Retinal pigment epithelial cell (primary cell): ENCODE measurements around the gene TBXAS1.

ENCODE experiments used
- DNase-seq: peaks from one replicate; pipeline ENCODE4 v3.0.0-alpha.2; 2010; ENCODE audit warnings: low read depth
- H3K4me3 ChIP-seq: 2 replicates; pipeline ENCODE4 v1.5.1; 2011; ENCODE audit warnings: mild to moderate bottlenecking, low read length, control low read depth, moderate library complexity
- TF ChIP-seq, protein P1 (sequence below): conservative IDR thresholded peaks from 2 replicates; pipeline ENCODE4 v1.5.1; 2011; ENCODE audit warnings: low read depth, low read length, control low read depth, inconsistent platforms

TBXAS1 gene

DNA sequence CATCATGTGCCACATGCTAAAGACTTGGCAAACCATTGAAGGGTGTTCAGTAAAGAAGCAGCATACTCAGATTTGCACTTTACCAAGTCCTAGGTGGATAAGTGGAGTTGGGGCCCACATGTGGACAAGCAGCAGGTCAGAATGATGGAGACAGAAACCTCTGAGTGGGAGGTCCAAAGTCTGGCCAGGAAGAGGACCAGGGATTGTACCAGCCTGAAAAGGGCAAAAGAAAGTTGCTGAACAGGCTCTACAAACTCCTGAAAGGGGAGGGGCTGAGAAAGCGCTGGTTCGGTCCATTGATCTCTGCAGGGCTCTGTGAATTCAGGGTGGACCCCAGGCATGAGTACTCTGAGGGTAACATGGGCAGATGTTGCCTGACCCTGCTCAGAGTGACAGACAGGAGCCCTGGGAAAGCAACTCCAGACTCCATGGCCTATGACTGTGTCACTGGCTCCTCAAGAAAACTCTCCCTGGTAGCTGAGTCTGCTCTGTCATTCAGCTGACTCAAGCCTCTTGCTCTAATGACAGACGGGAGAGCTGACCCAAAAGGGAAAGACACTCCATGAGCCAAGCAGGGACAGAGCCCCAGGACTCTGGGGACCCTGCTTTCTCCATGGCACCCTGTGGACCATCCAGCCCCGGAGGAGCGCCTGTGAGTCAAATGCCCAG lies 68.5 kb downstream of the TBXAS1 start:
- DNase-seq, result no peak
- TF ChIP-seq, protein P1, sequence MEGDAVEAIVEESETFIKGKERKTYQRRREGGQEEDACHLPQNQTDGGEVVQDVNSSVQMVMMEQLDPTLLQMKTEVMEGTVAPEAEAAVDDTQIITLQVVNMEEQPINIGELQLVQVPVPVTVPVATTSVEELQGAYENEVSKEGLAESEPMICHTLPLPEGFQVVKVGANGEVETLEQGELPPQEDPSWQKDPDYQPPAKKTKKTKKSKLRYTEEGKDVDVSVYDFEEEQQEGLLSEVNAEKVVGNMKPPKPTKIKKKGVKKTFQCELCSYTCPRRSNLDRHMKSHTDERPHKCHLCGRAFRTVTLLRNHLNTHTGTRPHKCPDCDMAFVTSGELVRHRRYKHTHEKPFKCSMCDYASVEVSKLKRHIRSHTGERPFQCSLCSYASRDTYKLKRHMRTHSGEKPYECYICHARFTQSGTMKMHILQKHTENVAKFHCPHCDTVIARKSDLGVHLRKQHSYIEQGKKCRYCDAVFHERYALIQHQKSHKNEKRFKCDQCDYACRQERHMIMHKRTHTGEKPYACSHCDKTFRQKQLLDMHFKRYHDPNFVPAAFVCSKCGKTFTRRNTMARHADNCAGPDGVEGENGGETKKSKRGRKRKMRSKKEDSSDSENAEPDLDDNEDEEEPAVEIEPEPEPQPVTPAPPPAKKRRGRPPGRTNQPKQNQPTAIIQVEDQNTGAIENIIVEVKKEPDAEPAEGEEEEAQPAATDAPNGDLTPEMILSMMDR, result no peak
- H3K4me3 ChIP-seq, result no peak overlapping the region

DNA sequence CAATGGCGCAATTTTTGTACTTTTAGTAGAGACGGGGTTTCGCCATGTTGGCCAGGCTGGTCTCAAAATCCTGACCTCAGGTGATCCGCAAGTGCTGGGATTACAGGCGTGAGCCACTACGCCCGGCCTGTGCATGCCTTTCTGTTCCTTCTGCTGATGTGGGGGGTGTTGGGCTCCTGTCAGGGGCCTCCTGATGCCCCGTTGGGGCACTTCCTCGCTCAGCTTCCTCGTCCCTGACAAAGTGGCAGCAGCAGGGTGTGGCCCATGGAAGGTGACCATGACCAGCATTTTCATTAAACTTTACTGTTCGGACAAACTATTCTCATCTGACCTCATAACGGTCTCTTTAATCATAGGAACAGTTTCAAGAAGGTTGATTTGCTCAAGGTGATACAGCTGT lies 69.4 kb downstream of the TBXAS1 start:
- DNase-seq, result no peak
- TF ChIP-seq, protein P1, result no peak
- H3K4me3 ChIP-seq, result no peak overlapping the region

DNA sequence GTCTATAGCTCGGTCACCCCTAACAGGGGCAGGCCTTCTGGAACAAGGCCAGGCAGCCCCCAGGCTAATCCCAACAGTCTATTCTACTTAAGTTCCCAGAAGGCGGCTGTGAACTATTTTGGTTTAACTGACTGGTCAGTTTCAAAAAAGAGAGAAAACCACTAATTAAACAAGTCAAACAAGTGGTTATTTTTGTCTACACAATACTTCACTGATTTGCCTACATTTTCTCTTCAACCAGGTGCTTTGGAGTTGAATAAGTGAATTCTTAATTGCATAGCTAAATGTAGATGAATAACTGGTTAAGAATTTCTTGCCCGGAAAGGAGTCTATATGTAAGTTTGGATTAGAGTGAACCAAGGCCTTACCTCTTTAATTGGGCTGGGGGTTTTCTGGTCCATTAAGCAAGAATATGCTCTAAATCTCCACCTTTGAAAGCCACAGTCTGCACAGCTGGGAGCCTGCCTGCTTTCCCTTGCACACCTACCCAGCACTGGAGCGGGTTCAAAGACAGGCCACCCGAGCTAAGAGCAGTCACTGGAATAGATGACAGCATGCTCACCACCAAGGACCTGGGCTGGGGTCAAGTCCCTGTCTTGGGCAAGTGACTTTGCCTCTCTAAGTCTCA lies 70.4 kb downstream of the TBXAS1 start:
- TF ChIP-seq, protein P1, result no peak
- peak; percentile 49 for DNase-seq
- H3K4me3 ChIP-seq, result no peak overlapping the region

DNA sequence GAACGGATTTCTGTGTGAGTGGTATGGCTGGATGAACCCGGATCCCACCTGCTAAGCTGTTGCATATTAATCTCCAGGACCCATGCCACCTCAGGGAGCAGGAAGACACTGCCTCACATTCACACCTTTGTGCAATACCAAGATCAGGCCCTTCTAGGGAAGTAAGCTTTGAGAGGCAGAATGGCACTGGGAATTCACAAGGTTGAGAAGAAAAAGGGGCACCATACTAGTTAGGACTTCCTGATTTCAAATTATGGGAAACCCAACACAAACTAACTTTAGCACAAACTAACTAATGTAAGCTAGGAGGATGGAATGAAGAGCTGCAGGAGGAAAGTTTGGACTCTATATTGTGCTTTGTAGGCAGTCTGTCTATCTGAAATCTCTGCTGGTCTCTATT lies 71.3 kb downstream of the TBXAS1 start:
- TF ChIP-seq, protein P1, result no peak
- H3K4me3 ChIP-seq, result no peak overlapping the region

DNA sequence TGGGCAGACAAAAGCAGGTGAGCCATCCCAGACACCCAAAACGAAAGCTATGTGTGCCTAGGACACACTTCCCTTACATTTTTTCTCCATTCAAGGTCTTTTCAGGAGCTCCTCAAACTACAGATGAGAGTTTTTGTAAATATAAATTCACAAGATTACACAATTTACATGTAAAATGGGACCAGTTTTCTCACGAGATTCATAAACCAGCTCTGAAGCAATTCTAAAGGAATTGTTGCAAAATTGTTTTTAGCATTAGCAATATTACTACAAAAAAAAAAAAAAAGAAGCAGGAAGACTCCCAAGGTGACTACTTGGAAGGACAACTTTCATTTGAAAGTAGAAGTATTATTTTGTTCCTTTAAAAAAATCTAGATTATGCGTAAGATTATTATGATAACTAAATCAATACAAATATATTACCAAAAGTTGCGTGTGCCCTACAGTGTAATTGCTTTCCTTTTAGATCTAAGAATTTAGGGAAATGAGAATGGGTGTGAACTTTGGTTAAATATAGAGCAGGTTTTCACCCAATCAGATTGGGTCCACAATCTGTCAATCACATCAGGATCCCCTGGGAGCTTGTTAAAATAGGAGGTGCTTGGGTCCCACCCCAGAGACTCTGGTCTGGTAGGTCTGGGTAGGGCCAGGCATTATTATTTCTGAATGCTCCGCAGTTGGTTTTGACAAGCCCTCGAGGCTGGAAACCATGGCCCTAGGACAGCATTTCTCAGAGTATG lies 72.2 kb downstream of the TBXAS1 start:
- DNase-seq, result no peak
- H3K4me3 ChIP-seq, result no peak overlapping the region
- TF ChIP-seq, protein P1, result no peak

More for the DNA sequence above, 71.3 kb downstream of the TBXAS1 start:
- no peak for DNase-seq

DNA sequence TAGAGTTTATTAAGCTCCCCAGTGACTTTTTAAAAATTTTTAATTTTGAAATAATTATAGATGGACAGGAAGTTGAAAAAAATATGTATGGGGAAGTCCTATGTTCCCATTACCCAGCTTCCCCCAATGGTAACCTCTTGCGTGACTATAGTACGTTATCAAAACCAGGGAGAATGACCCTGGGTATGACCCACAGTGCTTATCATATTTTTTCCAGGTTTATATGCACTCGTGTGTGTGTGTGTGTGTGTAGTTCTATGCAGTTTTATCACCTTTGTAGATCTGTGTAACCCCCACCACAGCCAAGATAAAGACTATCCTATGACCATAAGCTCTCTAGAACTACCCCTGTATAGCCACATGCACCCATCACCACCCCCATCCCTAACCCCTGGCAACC lies 72.8 kb downstream of the TBXAS1 start:
- DNase-seq, result no peak
- TF ChIP-seq, protein P1, result no peak
- H3K4me3 ChIP-seq, result no peak overlapping the region
